LNCAP (cell line): ENCODE data around the gene THY1.

Experiments used
- TF ChIP-seq, protein P1 (sequence below): fragments of 450-650 bp; IDR thresholded peaks from 2 replicates; pipeline ENCODE4 v1.5.1; 2017; ENCODE audit warnings: mild to moderate bottlenecking

Gene THY1

DNA sequence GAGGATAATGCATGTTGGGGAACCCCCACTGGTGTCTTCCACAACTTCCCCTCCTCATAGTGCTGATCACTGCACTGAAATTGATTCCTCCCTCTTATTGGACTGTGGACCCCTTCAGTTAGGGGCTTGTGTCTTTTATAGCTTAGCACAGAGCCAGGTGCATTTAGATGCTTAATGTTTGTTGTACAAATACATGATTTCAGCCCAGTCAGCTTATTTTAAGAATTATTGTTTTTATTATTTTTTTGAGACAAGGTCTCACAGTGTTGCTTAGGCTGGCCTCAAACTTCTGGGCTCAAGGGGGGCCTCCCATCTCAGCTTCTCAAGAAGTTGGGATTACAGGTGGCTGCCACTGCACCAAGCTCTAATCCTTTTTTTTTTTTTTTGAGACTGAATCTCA lies 8.2 kb downstream of the THY1 start:
- TF ChIP-seq, protein P1, sequence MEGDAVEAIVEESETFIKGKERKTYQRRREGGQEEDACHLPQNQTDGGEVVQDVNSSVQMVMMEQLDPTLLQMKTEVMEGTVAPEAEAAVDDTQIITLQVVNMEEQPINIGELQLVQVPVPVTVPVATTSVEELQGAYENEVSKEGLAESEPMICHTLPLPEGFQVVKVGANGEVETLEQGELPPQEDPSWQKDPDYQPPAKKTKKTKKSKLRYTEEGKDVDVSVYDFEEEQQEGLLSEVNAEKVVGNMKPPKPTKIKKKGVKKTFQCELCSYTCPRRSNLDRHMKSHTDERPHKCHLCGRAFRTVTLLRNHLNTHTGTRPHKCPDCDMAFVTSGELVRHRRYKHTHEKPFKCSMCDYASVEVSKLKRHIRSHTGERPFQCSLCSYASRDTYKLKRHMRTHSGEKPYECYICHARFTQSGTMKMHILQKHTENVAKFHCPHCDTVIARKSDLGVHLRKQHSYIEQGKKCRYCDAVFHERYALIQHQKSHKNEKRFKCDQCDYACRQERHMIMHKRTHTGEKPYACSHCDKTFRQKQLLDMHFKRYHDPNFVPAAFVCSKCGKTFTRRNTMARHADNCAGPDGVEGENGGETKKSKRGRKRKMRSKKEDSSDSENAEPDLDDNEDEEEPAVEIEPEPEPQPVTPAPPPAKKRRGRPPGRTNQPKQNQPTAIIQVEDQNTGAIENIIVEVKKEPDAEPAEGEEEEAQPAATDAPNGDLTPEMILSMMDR, result no peak

DNA sequence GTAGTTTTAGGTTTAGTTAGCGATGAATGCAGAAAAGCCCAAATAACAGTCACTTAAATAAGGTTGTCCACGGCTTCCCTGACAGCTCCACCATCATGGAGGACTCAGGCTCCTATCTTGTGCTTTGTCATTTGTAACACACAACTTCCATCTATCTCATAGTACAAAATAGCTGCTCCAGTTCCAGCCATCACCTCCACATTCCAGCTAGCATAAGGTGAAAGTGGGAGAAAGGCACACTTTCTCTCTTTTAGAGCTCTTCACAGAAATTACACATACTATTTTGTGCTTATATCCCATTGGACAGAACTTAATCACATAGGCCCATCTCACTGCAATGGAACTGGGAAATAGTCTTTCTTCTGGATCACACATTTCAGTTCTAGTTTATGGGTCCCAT lies 8.7 kb downstream of the THY1 start:
- TF ChIP-seq, protein P1, result no peak

DNA sequence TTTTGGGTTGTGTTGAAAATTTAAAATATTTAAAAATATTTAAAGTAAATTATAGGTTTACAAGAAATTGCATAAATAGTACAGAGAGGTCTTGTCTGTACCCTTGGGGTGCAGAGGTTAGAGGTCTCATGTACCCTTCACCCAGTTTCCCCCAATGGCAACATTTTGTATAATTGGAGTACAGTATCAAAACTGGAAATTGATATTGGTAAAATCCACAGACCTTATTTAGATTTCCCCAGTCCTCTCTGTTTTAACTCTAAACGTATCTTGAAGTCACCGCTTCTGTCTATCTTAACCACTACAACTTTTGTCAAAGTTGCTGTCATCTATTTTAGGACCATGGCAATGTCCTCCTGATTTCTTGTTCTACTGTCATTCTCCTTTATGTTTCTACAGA lies 10.9 kb downstream of the THY1 start:
- TF ChIP-seq, protein P1, result no peak

DNA sequence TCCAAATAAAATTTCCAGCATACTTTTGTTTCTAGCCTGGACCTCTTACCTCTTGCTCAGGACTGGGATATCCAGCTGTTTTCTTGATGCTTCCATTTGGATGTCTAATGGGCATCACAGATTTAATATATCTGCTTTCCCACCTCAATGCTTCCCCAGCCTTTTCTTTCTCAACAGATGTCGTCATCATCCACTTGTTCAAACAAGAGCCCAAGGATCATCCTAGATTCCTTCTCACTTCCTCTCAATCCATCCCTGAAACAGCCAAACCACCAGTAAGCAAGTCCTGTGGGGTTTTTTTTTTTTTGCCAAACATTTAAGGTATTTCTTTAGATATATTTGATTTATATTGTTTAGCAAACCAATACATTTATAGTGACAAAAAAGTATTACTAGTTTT lies 12.5 kb downstream of the THY1 start:
- TF ChIP-seq, protein P1, result no peak

DNA sequence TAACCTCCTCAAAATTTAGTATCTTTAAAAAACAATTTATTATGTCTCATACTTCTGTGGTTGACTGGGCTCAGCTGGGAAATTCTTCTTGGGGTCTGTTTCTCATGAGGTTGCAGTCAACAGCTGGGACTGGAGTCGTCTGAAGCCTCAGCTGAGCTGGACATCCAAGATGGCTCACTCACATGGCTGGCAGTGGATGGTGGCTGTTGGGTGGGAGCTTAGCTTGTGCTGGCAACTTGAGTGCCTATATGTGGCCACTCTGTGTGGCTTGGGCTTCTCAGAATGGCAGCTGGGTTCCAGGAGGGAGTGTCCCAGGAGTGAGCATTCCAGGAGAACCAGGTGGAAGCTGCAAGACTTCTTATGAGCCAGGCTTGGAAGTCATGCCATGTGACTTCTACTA lies 13.2 kb downstream of the THY1 start:
- TF ChIP-seq, protein P1, result no peak

DNA sequence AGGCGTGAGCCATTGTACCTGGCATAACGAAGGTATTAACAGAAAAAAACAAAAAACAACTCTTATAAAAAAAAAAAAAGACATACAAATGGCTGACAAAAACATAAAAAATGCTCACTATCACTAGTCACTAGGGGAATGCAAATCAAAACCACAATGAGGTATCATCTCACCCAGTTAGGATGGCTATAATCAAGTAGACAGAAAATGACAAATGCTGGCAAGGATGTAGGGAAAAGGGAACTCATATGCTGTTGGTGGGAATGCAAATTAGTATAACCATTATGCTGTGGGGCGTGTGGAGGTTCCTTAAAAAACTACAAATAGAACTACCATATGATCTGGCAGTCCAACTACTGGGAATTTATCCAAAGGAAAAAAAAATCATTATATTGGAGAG lies 17.0 kb downstream of the THY1 start:
- TF ChIP-seq, protein P1, result no peak

DNA sequence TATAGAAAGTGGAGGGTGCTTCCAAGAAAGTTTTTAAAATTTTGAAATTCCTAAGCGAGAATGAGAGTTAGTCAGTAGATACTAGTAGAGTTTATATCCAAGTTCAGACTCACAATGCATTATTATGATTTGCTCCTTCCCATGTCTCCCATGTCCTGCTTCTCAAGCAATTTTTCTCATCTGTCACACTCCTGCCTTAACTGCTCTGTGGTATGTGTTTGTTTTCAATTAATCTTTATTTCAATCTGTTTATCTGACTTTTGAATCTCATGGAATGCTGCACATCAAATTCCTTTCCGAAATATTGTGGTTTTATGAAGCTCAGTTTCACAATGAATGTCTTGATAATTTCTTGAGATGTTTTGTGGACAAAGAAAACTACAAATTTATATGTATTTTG lies 18.1 kb downstream of the THY1 start:
- TF ChIP-seq, protein P1, result no peak

DNA sequence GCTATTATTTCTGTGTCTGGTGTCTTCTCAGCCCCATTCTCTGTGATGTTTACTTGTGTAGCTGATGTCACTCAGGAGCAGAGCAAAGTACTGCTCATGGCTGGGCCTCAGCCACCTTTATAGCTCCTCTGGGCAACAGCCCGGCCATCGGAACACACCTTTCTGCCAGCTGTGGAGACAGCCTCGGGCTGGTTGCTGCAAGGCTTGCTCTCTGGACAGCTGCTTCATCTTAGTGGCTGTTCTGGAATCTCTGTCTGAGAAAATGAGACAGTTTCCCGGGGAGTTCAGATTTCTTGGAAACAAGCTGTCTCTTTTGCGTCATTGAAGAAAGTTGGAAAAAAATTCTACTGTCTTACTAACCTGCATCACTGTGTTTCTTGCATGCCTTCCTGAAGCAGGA lies 20.0 kb downstream of the THY1 start:
- TF ChIP-seq, protein P1, result no peak
